Gastrocnemius medialis (tissue), 4 donors: Measurements from ENCODE around the gene YAP1. TPM values are rescaled to one million over a fixed set of nuclear protein-coding genes. Genes with fewer than 3 reads are reported as not detected.
"Not testable (repeated sequence)": the region's sequence is repeated elsewhere in the genome, so short reads cannot be mapped to it uniquely, and the experiment has no call there.

Source experiments
- ATAC-seq, 2 donors: fragments of 150-250 bp; one replicate each; pipeline ENCODE4 v1.9.1; 2016
- DNase-seq, 2 donors: peaks; one replicate each; pipeline ENCODE4 v3.0.0-alpha.2; 2019
- H3K27ac ChIP-seq, 4 donors: fragments of 200-600 bp; sonication (generic); 1 replicate in 1 of 4; 2 replicates in 3 of 4; pipeline ENCODE4 v1.5.1; 2016 to 2018; ENCODE audit warnings: mild to moderate bottlenecking in 2 of 4, moderate library complexity in 1 of 4
- H3K27me3 ChIP-seq, 3 donors: fragments of 200-600 bp; sonication (generic) in 2 of 3; 1 replicate in 1 of 3; 2 replicates in 2 of 3; pipeline versions ENCODE4 v1.5.1 to v1.6.0; 2016 to 2019; ENCODE audit warnings: mild to moderate bottlenecking in 1 of 3, moderate library complexity in 1 of 3
- H3K36me3 ChIP-seq, 2 donors: fragments of 200-600 bp; sonication (generic) in 1 of 2; one replicate each; pipeline ENCODE4 v1.5.1; 2017 to 2018
- H3K4me1 ChIP-seq, 2 donors: fragments of 200-600 bp; sonication (generic) in 1 of 2; one replicate each; pipeline ENCODE4 v1.5.1; 2016 to 2017; ENCODE audit warnings: mild to moderate bottlenecking in 2 of 2
- H3K4me3 ChIP-seq, 4 donors: fragments of 200-600 bp; sonication (generic) in 3 of 4; 1 replicate in 1 of 4; 2 replicates in 3 of 4; pipeline ENCODE4 v1.5.1; 2016 to 2019; ENCODE audit warnings: mild to moderate bottlenecking in 2 of 4
- H3K9me3 ChIP-seq, 3 donors: fragments of 200-600 bp; sonication (generic) in 2 of 3; 1 replicate in 1 of 3; 2 replicates in 2 of 3; pipeline ENCODE4 v1.5.1; 2016 to 2019
- CTCF ChIP-seq, 5 experiments: fragments of 450-650 bp in 3 of 5; fragments of 200-600 bp in 2 of 5; sonication (generic) in 2 of 5; IDR thresholded peaks in 4 of 5; conservative IDR thresholded peaks in 1 of 5; 1 replicate in 4 of 5; 2 replicates in 1 of 5; pipeline ENCODE4 v1.5.1; 2016 to 2019; ENCODE audit warnings: antibody characterized with exemption in 5 of 5, mild to moderate bottlenecking in 3 of 5, moderate library complexity in 3 of 5
- POLR2A ChIP-seq, 2 donors: fragments of 450-650 bp; IDR thresholded peaks; one replicate each; pipeline ENCODE4 v1.6.1; 2017; ENCODE audit warnings: antibody characterized with exemption in 2 of 2, mild to moderate bottlenecking in 2 of 2, moderate library complexity in 2 of 2
- in situ Hi-C, 4 donors: fragments of 200-750 bp; cut with MboI; loops; one replicate each; pipeline versions ENCODE4 v1.15.0 to v1.8.0; 2017; ENCODE audit warnings: low sequenced_read_pairs in 4 of 4
- intact Hi-C: fragments of 100-400 bp; cut with DNase I; formaldehyde crosslinking; loops from one replicate; pipeline ENCODE4 v1.15.1; 2023; ENCODE audit warnings: low total_unique reads
- total RNA-seq, 4 donors: library from RNA; depleted of rRNA; stranded (reverse); fragments of >200 nt; gene quantifications; one replicate each; pipeline versions ENCODE4 v1.1.0 to v1.2.3, GENCODE V29; 2016

YAP1 gene
- total RNA-seq, 4 donors from 2014 or later, result 41.9 to 89.4 (median 72.6) TPM

DNA sequence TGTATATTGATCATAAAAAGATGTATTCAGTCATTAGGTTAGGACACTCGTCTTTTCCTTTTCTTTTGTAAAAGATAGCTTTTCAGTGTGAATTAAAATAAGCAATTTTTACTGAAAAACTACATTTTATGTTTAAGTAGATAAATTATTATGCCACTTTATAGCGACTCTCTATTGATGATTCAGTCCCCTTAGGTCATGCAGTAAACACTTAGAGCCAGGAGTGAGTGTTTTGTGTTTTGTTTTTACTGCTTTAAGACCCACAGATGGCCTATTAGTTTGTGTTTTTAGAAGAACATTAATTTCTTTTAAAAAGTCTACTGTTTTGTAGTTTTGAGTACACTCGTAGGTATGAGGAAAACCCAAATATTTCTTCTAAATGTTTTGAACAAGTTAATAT lies 86.6 kb downstream of the YAP1 start:
- Histone ChIP-seq H3K4me3 (no peak overlapping the region), H3K36me3 (no peaks in the 10 kb centered on the region), H3K27ac (no peak overlapping the region), H3K9me3 (no peaks in the 10 kb centered on the region), H3K27me3 (no peaks in the 10 kb centered on the region), H3K4me1 (peaks cover 10 to 18% of the 10 kb centered on the region in 2 donors)
- no peak for DNase-seq
- in situ Hi-C loops, result no loop called here
- ATAC-seq, result no peak
- intact Hi-C loops, result no loop called here
- TF ChIP-seq POLR2A (IDR thresholded peaks at IDR 0.05) (no peak), CTCF (IDR thresholded peaks at IDR 0.05 in 4 of 5, conservative IDR thresholded peaks at IDR 0.05 in 1 of 5) (no peak)

DNA sequence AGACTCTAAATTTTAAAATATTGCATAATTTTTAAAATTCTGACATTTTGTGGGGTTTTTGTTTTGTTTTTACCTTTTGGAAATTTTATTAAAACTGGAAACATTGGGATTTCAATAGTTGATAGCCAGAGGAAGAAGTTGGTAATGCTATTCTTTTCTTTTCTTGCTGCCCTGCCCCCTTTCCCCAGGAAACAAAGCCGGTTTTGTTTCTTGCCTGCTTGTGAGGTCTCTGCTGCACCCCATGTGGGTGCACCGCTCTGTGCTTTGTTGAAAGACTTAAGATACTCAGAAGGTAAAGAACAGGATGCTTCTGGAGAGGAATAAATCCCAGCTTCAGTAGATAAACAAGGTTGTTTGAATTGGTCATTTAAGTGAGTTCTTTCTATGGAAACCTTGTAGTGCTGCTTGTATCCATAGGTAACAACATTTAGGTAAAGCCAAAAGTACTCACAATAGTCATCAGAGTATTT lies 87.5 kb downstream of the YAP1 start:
- no peak overlapping the region for H3K27ac ChIP-seq
- H3K4me3 ChIP-seq, result no peak overlapping the region
- ATAC-seq (no peak), DNase-seq (no peak)
- H3K4me1 ChIP-seq, result peaks cover 10 to 18% of the 10 kb centered on the region in 2 donors
- no peak for TF ChIP-seq CTCF (IDR thresholded peaks at IDR 0.05 in 4 of 5, conservative IDR thresholded peaks at IDR 0.05 in 1 of 5)
- TF ChIP-seq POLR2A (IDR thresholded peaks at IDR 0.05), result no peak
- in situ Hi-C loops (no loop called here), intact Hi-C loops (no loop called here)
- no peaks in the 10 kb centered on the region for H3K27me3 ChIP-seq
- no peaks in the 10 kb centered on the region for H3K36me3 ChIP-seq
- no peaks in the 10 kb centered on the region for H3K9me3 ChIP-seq

GRCh38 chr11:102199673-102200072 lies 89.4 kb downstream of the YAP1 start:
- Histone ChIP-seq H3K4me1 (peaks cover 4 to 18% of the 10 kb centered on the region in 2 donors), H3K4me3 (no peak overlapping the region), H3K27ac (no peak overlapping the region), H3K9me3 (no peaks in the 10 kb centered on the region), H3K36me3 (no peaks in the 10 kb centered on the region), H3K27me3 (no peaks in the 10 kb centered on the region)
- no peak for TF ChIP-seq POLR2A (IDR thresholded peaks at IDR 0.05)
- no peak for TF ChIP-seq CTCF (IDR thresholded peaks at IDR 0.05 in 4 of 5, conservative IDR thresholded peaks at IDR 0.05 in 1 of 5)
- DNase-seq (no peak), ATAC-seq (no peak)
- intact Hi-C loops, result no loop called here
- in situ Hi-C loops, result no loop called here

DNA sequence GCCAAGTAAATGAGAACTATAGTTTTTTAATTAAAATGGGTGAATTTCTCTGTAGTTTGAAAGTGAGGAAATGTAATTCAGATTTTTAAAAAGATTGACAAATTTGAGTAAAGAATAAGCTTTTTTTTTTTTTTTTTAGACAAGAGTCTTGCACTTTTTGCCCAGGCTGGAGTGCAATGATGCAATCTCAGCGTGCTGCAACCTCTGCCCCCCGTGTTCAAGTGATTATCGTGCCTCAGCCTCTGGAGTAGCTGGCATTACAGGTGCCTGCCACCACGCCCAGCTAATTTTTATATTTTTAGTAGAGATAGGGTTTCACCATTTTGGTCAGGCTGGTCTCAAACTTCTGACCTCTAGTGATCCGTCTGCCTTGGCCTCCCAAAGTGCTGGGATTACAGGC lies 90.1 kb downstream of the YAP1 start:
- H3K27ac ChIP-seq, H3K9me3 ChIP-seq, ATAC-seq, in situ Hi-C loops, H3K27me3 ChIP-seq, H3K4me3 ChIP-seq, DNase-seq, intact Hi-C loops, H3K36me3 ChIP-seq: not testable (repeated sequence)
- H3K4me1 ChIP-seq, result peaks cover 4 to 18% of the 10 kb centered on the region in 2 donors

DNA sequence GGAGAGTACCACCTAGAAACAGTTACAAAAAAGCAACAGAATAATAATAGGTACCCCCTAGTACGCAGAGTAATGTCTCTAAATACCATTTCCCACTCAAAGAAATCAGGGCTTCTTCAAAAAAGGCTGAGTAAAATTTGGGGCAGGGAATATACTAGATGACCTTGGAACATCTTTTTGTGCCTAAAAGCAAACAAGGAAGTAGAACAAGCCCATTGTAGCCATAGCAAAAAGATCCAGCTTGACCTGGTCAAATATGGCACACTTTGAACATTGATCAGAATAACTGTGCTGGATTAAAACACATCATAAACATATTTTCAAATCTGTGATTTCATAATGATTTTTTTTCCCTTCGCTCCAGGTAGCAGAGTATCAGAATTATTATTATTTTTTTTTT lies 91.5 kb downstream of the YAP1 start:
- intact Hi-C loops, result no loop called here
- H3K27ac ChIP-seq, result no peak overlapping the region
- peaks cover 0 to 5% of the 10 kb centered on the region in 2 donors for H3K36me3 ChIP-seq
- no peaks in the 10 kb centered on the region for H3K27me3 ChIP-seq
- no peak for ATAC-seq
- DNase-seq, result no peak
- peaks cover 3 to 18% of the 10 kb centered on the region in 2 donors for H3K4me1 ChIP-seq
- in situ Hi-C loops, result no loop called here
- TF ChIP-seq POLR2A (IDR thresholded peaks at IDR 0.05) (no peak), CTCF (IDR thresholded peaks at IDR 0.05 in 4 of 5, conservative IDR thresholded peaks at IDR 0.05 in 1 of 5) (no peak)
- H3K9me3 ChIP-seq, result no peaks in the 10 kb centered on the region
- no peak overlapping the region for H3K4me3 ChIP-seq
